ENCODE results near the gene UFD1.

DNA sequence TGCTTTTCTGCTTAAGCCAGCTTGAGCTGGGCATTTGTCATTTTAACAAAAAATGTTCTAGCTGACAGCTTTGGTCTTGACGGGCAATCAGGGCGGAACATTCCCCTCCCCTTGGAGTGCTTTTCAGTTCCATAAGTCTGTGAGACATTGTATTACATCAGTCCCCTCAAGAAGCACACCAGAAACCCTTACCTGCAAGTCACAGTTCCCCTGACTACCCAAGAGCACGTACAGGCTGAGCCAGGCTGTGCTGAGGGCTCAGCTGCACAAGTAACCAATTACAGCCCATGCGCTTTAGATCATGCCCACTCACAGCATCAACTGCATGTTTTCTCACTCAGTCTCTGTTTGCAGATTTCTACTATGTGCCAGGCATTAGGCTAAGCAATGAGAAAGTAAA lies 66.5 kb downstream of the UFD1 start:
- TF ChIP-seq SPI1 (IDR thresholded peaks at IDR 0.05; ENCODE audit: borderline replicate concordance, low read depth, low read length) (no peak), RNF219 (CRISPR knock-in tag; IDR thresholded peaks at IDR 0.05) (no peak), ZNF143 (CRISPR knock-in tag; IDR thresholded peaks at IDR 0.05) (no peak), POLR2A (conservative IDR thresholded peaks at IDR 0.05) (no peak), USF2 (CRISPR knock-in tag; IDR thresholded peaks at IDR 0.05) (no peak)
- TF ChIP-seq, protein P1, sequence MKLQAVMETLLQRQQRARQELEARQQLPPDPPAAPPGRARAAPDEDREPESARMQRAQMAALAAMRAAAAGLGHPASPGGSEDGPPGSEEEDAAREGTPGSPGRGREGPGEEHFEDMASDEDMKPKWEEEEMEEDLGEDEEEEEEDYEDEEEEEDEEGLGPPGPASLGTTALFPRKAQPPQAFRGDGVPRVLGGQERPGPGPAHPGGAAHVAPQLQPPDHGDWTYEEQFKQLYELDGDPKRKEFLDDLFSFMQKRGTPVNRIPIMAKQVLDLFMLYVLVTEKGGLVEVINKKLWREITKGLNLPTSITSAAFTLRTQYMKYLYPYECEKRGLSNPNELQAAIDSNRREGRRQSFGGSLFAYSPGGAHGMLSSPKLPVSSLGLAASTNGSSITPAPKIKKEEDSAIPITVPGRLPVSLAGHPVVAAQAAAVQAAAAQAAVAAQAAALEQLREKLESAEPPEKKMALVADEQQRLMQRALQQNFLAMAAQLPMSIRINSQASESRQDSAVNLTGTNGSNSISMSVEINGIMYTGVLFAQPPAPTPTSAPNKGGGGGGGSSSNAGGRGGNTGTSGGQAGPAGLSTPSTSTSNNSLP (IDR thresholded peaks at IDR 0.05; ENCODE audit: borderline replicate concordance, low read depth, low read length): no peak
- TF ChIP-seq, protein P2, sequence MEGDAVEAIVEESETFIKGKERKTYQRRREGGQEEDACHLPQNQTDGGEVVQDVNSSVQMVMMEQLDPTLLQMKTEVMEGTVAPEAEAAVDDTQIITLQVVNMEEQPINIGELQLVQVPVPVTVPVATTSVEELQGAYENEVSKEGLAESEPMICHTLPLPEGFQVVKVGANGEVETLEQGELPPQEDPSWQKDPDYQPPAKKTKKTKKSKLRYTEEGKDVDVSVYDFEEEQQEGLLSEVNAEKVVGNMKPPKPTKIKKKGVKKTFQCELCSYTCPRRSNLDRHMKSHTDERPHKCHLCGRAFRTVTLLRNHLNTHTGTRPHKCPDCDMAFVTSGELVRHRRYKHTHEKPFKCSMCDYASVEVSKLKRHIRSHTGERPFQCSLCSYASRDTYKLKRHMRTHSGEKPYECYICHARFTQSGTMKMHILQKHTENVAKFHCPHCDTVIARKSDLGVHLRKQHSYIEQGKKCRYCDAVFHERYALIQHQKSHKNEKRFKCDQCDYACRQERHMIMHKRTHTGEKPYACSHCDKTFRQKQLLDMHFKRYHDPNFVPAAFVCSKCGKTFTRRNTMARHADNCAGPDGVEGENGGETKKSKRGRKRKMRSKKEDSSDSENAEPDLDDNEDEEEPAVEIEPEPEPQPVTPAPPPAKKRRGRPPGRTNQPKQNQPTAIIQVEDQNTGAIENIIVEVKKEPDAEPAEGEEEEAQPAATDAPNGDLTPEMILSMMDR (IDR thresholded peaks at IDR 0.05 in 2 of 3, conservative IDR thresholded peaks at IDR 0.05 in 1 of 3; ENCODE audit: insufficient read depth in 2 of 3, low read depth in 1 of 3, low read length in 3 of 3): no peak
